DMS 273 (cell line): ENCODE results near the gene SLC38A1.
A peak's percentile ranks its signal among the peaks of the same experiment; 100 is the strongest.
"Not testable (repeated sequence)": the region's sequence is repeated elsewhere in the genome, so short reads cannot be mapped to it uniquely, and the experiment has no call there.

Experiments
- DNase-seq: peaks from one replicate; lab custom pipeline; 2025; ENCODE audit not compliant: unreplicated experiment; lab: John Stamatoyannopoulos, UW

Gene SLC38A1

DNA sequence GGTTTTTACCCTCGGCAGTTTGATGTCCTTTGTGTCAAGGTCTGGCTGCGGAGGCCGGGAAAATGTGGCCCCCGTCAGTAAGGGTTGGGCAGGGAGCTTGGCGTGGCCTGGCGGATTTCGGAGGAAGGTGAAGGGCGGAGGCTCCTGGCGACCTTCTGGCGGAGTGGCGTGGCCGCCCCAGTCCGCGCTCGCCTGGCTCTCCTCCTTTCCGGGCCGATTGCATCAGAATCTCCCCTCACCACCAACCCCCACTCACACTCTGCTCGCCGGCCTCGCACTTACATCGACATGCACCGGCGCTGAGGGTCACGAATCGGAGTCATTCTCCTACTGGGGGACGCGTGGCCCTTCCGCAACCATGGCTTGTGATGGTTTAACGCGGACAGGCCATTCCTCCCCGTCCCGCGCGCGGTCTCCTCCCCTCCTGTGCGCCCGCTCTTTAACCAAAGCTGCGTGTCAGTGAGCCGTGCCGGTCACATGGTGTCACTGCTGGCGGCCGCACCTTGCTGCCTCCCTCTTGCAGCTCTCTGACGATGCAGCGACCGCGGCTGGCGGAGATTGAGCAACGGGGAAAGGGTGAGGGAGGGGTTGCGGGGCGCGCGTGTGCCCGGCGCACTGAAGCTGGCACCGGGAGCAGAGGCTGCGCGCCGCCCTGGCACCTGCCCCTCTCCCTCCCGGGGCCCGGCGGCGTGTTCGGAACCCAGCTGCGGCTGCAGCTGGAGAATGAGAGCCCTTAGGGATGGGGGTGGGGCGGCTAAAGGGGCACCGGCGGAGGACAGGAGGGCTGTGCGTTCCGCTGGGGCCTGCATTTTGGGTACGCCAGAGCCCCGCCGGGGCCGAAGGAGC, at the start of gene SLC38A1:
TSS of gene SLC38A1 (minus strand) at position 461 of the 846 bp plus-strand sequence. CDS start 29,243 bp downstream, outside the sequence.
- peak; percentile 86 for DNase-seq

DNA sequence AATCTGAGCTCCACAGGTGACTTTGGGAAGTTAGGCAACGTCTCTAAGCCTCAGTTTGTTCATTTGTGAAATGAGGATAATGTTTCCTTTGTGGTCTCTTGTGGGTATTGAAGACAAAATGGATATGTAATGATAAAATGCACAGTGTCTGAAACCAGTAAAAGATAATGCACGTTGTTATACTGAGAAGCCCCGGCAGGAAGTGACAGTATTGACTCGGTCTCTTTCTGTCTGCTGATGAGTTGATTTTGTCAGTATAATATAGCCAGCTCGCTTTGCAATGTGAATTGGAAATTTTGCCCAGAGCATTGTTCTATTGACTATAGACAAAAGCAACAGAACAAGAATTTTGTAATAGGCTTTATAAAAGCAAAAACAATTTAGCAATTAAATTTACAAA, 49.2 kb upstream of the SLC38A1 start:
- no peak for DNase-seq

DNA sequence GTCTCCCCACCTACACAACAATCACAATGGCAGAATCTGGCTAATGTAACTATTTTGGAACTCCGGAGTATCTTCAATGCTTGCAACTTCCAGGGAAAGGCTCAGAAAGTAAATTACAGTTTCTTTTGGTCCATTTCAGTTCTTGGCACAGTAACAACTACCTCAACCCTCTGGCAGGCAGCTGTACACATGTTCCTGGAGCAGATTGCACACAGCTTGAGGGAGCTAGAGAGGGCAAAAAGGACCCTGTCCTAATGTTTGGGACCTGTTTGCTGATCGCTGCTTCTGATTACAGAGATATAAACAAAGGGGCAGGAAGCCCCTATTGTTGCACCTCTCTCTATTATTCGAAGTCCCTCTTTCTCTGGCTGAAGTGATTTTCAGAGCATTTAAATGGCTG, 35.2 kb upstream of the SLC38A1 start:
- DNase-seq = peak; percentile 31

DNA sequence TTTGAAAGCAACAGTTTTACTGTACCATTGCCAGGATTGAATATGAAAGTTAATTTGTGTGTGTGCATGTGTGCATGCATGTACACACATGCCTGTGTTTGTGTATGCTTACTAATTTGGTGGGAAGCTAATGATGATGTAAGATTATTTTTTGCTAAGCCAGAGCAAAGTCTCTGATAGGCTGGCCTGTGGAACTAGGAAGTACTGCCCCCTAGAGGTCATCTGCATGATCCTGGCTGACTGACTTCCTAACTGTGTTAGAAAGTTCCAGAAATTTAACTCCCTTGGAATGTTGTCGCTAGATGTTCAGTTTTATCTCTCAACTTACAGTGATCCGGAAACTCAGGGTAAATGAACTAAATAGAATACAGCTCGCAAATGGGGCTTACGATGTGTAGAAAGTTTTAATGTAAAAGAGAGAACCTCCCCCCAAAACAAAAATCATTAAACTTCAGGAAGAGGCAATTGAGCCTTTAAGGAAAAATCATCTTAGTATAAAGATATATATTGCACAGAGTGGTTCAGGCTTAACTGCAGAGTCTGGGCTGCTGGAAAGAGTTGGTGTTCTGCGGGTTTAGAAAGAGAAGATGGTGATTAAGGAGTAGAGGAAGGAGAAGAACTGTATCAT, 34.3 kb upstream of the SLC38A1 start:
- peak; percentile 46 for DNase-seq

DNA sequence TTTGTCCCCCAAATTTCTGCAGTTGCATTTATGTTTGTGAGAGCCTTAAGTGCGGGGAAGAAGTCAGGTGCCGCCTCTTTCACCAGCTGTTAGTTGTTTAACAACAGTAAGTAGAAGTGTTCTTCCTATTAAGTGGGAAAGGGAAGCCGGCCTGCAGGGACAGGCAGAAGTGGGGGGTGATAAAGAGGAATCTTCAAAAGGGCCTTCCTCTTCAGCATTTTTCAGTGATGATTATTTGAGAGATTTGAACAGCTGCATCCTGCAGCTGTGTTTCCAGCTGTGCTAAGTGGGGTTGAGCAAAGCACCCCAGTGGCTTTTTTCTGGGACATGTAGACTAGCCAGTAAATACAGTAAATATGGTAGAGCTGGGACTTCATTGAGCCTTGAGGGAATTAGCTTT, 32.1 kb upstream of the SLC38A1 start:
- peak; percentile 7 for DNase-seq

DNA sequence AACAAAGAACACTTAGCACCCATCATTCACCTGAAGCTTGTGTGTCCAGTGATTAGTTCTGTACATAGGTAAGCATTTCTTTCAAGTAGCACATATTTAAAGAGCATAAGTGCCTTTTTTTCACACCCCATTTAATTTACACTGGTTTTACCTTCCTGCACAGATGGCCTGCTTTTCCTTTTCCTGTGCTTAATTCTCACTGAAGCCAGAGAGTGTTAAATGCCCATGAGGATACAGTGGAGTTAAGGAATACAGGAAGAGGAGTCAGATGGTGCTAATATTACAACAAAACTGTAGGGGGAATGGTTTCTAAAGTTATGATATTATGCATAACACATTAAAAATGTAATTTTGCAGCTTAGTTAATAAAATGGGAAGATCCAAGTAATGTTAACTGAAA, 31.0 kb upstream of the SLC38A1 start:
- peak; percentile 54 for DNase-seq

DNA sequence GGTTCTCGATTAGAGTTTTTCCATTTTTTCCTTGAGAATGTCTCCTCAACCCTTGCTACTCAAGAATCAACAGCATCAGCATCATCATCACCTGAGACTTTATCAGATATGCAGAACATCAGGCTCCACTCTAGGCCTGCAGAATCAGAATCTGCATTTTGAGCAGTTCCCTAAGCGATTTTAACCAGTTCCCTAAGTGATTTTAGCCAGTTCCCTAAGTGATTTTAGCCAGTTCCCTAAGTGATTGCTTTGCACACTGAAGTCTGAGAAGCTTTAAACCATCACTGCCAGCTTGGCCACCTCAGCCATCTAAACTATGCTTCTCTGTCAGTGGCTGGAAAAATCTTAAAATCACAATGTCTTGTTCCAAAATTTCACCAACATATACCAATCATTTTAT, 29.4 kb upstream of the SLC38A1 start:
- no peak for DNase-seq

DNA sequence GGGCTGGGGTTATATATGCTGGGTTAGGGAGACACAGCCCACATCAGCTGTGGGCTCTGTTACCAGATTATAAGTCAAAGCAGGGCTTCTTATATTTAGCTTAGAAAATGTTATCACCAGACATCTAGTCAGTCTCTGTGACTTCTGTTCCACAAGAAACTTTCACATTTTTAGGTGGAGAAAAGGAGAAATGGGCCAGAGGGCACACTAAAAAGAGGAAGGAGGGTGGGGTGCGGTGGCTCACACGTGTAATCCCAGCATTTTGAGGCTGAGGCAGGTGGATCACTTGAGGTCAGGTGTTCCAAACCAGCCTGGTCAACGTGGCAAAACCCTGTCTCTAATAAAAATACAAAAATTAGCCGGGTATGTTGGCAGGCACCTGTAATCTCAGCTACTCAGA, 28.0 kb upstream of the SLC38A1 start:
- no peak for DNase-seq

DNA sequence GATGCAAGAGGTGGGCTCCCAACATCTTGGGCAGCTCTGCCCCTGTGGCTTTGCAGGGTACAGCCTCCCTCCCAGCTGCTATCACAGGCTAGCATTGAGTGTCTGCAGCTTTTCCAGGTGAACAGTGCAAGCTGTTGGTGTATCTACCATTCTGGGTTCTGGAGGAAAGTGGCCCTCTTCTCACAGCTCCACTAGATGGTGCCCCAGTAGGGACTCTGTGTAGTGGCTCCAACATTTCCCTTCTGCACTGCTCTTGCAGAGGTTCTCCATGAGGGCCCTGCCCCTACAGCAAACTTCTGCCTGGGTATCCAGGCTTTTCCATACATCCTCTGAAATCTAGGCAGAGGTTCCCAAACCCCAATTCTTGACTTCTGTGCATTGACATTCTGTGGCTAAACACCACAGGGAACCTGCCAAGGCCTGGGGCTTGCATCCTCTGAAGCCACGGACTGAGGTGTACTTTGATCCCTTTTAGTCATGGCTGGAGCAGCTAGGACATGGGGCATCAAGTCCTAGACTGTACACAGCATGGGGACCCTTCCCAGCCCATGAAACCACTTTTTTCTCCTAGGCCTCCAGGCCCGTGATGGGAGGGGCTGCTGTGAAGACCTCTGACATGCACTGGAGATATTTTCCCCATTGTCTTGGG, 24.0 kb upstream of the SLC38A1 start:
- no peak for DNase-seq

DNA sequence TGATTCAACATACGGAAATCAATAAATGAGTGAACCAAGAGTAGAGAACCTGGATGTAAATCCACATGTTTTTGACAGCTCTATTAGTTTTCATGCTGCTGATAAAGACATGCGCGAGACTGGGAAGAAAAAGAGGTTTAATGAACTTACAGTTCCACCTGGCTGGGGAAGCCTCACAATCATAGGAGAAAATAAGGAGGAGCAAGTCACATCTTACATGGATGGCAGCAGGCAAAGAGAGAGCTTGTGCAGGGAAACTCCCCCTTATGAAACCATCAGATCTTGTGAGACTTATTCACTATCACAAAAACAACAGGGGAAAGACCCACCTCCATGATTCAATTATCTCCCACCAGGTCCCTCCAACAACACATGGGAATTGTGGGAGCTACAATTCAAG, 23.1 kb upstream of the SLC38A1 start:
- DNase-seq = not testable (repeated sequence)

DNA sequence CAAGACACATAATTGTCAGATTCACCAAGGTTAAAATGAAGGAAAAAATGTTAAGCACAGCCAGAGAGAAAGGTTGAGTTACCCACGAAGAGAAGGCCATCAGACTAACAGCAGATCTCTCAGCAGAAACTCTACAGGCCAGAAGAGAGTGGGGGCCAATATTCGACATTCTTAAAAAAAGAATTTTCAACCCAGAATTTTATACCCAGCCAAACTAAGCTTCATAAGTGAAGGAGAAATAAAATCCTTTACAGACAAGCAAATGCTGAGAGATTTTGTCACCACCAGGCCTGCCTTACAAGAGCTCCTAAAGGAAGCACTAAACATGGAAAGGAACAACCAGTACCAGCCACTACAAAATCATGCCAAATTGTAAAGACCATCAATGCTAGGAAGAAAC, 16.3 kb upstream of the SLC38A1 start:
- DNase-seq = not testable (repeated sequence)

DNA sequence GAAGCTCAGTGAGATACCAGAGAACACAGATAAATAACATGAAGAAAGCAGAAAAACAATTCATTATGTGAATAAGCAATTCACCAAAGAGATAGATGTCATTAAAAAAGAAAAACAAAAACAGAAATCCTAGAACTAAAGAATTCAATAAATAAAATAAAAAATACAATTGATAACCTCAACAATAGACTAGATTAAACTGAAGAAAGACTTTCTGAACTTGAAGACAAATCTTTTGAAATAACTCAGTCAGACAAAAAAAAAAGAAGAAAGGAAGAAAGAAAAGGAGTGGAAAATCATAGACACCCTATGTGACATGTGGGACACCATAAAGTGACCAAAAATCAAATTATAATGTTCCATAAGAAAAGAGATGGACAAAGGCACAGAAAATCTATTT, 14.0 kb upstream of the SLC38A1 start:
- DNase-seq = no peak

DNA sequence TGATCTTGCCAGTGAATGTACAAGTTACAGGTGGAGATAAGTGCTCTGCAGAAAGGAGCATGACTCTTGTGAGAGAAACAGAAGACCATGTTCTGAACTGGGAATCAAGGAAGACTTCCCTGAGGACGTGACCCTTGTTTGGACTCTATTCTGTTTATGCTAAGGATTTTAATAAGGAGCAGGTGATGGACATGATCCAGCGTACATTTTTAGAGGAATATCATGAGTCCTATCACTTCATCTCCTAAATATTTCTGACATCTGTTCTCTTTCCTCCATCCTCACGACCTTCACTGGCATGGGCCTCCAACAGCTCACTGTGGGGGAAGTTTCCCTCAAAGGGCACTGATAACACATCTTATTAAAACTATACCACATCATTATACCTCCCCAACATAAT, 7.9 kb upstream of the SLC38A1 start:
- no peak for DNase-seq

DNA sequence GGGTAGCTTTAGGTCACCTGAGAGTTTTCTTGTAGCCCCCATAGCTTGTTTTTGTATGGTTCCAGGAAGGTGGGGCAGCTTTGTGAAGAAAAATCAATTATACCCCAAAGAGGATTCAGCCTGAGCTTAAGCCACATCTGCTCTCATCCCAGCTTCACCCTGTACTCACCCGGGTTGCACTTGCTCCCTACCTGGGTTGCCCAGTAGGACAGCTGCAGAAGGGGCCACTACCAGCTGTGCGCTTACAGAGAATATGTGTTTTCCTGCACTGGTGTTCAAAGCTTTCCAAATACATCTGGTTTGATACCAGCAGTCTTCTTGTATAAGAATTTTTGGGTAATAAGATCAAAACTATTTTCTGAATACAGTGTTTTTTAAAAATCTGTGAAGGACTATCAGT, 3.0 kb upstream of the SLC38A1 start:
- peak; percentile 17 for DNase-seq

DNA sequence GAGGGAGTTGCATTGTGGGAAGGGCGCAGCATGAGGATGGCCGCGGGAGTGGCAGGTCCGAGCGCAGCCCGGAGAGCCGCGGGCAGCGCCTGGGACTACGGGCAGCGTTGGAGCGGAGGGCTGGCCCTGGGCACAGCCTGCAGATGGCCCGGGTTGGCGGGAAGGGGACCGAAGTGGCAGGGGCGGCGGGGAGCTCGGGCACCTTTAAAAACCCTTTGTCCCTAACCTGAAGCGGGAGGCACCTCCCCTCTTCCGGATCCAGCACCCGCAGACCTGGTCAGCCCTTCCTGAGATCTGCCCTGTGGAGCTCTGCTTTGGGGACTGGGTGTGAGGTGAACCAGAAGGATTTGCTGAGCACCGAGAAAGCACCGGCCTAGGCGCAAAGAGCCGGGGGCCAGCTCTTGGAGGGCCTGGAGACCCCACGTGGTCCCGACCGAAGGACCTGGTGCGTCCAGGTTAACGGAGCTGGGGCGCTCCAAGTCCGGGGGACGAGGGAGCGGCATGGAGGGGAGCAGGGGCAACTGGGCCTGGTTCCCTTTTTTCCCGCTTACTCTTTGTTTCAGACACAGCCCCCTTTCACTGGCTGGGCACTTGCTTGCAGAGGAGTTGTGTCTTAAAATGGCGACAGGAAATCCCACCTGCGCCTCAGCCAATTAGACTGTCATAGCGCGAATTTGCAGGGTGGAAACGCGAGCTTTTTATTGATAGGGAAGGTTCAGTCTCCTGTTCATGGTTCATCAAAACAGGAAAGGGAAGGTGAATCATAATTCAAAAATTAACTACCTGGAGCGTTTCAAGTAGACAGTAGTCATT, 792 bp upstream of the SLC38A1 start:
- no peak for DNase-seq

DNA sequence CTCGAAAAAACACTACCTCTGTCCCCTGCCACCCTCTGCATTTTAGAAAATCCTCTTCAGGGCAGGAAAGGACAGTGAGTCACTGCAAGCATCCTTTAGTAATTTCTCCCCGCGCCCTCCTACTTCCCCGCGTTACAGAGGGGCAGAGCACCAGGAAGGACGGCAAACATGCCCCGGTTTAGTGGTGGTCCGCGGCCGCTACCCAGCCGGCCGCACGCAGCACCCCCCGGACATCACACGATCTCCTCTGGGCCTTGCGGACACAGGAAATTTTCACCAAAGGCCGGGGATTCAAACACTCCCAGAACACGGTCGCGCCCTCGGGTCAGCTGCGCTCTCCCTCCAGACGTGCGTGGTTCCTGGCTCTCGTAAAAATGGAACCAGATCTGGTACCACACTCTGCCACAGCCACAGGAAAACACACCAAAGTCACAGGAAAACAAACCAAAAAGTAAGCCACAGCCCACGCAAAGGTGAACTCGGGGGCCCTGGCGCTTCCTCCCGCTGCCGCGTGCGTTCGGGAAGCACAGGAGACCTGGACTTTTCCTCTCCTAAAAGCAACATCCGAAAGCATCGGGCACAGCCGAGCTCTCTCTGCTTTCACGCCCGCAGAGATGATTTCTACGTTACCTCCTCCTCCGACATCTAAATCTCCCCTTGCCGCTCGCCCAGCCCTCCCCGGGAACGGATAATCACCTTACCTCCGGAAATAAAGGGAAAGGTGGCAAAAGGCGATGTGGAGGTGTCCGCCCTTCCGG, 839 bp downstream of the SLC38A1 start:
- DNase-seq = peak; percentile 54

DNA sequence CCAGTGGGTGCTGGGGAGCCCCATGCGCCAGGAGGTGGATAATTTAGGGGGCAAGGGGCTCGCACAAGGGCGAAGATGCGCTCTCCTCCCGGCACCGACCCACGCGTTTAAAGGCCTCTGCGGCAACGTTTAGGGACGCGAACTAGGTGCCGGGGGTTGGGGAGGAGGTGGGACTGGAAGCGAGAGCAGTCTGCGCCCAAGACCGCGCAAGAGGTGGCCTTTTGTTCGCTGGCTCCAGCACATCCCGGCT, 1.3 kb downstream of the SLC38A1 start:
- peak; percentile 64 for DNase-seq

DNA sequence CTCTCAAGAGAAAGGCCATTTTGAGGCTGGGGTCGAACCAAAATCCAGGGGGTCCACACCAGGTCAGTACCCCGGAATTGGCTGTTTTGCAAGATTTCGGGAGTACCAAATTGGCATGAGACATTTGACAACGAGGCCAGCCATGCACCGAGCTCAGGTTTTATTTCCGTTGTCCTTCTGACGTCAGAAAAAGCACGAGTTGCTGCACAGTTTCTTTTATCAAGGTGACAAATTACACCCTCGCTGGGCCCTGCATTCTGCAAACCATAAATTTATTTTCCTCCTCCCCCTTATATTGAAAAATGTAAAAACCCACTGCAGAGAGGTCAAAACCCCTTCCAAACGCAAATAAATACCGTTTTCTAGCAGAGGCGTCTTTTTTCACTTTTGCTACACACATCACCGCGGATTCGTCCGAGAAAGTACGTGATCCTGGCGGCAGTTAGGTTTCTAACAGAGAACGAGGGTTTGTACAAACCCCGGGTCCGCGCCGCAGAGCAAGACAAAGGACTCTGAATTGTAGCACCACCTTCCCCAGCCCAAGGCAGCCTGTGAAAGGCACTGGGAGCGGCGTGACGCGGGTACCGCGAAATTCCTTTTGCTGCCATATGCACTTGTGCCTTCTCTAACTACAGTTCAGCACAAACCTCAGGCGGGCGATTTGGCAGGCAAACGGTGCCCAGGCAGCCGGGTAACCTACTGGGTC, 1.8 kb downstream of the SLC38A1 start:
- DNase-seq = peak; percentile 75

DNA sequence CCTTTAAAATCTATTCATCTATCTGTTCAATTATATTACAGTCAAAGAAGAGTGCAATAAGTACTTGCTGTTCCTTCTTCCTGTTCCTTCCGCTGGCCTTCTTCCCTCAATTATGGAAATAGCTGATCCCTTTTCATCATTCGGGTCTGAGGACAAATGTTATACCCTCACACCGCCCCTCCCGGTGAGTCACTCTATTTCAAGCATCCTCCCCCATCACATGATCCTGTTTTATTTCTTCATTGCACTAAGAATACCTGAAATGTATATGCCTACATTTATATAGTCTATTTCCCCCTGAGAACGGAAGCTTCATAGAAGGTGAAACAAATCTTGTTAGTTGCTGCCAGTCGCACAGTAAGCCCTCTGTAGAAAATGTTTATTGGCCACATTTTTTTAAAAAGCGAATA, 2.5 kb downstream of the SLC38A1 start:
- DNase-seq = peak; percentile 72

DNA sequence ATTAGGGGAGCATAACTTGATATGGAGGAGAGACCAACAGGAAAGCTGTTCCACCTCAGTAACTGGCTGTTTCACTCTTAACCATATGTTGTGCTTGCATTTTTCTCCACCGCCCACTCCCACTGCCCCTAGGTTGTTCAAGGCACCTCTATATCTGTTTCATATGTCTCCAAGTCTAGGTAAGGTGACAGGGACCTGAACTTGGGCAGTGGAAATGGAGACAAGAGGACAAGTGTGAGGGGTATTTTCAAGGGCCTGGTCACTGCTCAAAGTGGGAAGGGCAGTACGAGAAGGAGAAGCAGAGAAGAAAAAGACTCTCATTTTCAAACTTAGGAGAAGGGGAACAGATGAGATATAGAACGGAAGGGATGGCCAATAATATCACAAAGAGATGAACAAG, 3.1 kb downstream of the SLC38A1 start:
- peak; percentile 18 for DNase-seq
